HG03565 (cell line): ENCODE results near the gene SLC24A3.

Experiments
- ATAC-seq: cut with Tn5 transposase; IDR thresholded peaks from one replicate; pipeline ENCODE4 v1.9.1; 2021; ENCODE audit warnings: mild to moderate bottlenecking, moderate library complexity; ENCODE audit not compliant: unreplicated experiment

Gene SLC24A3

GRCh38 chr20:19451231-19451922 lies 238.9 kb downstream of the SLC24A3 start:
- no peak for ATAC-seq

DNA sequence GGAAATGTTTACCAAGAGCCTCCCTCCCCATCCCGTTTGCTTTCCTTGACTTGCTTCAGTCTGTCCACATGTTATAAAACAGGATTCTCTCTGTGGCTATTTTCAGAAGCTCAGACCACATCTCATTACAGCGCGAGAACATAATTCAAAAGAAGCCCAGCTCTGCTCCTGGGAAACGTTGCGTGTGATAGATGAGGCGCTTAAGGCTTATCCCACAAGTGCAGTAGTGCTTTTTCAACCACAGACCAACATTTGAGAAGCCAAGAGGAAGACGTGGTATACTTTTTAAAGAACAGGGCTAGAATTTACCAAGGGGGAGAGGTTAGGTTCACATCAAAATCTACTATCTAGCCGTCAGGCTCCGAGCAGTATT lies 239.5 kb downstream of the SLC24A3 start:
- no peak for ATAC-seq

DNA sequence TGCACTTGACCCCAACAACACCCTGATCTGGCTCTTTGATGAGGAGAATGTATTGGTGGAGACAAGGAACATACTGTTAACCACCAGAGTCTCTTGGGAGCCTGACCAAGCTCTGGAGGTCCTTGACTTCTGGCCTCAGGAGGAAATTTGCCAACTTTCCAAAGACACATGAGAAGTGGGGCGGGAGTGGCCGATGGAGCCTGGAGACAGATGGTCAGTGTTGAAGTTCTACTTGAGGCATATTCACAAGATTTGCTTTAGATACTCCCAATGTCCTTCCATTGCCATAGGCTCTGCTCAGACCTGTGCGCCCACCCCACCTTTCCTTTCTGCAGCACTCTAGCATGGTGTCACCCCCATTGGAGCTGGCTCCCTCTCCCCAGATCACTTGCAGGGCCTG lies 241.0 kb downstream of the SLC24A3 start:
- no peak for ATAC-seq

- ATAC-seq: no peak
Observed at GRCh38 chr20:19453862-19454261, 241.4 kb downstream of the SLC24A3 start.

GRCh38 chr20:19456595-19457395 lies 244.4 kb downstream of the SLC24A3 start:
- ATAC-seq: no peak

DNA sequence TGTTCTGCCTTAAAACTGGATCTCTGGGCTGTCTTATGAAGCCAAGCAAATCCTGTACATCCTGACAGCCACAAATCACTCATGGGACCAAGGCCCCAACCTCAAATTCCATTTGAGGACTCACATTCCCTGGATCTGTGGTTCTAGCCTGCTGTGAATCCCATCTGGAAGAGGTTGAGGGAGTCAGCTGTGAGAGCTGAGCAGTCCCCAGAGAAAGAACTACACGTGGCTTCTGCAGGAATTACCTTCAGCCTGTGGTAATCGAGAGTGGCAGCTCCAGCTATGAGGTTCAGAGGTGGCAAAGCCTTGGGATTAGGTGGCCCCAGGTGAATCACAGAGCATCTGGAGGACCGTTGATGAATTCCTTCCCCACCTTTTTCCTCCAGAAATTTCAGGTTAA lies 245.2 kb downstream of the SLC24A3 start:
- no peak for ATAC-seq

DNA sequence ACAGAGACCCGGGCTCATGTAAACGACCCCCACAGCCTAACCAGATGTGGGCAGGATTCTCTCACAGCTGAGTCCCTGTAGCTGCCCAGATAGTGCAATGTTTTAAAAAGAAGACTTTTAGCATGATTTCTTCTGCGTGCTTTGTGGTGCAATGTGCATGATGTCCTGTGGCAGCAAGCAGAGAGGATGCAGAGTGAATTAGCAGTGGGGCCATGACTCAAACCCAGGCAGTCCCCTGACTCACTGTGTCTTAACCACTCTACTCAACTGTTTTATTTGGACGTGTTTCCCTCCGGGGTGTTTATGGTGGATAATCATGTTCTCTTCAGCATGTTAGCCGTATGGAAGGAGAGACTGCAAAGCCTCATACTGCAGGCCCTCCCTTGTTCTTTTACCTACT lies 247.9 kb downstream of the SLC24A3 start:
- no peak for ATAC-seq

- no peak for ATAC-seq
Observed at GRCh38 chr20:19462491-19462890, 250.0 kb downstream of the SLC24A3 start.

GRCh38 chr20:19463597-19463996 lies 251.2 kb downstream of the SLC24A3 start:
- no peak for ATAC-seq

- no peak for ATAC-seq
Observed at GRCh38 chr20:19465536-19465935, 253.1 kb downstream of the SLC24A3 start.

- no peak for ATAC-seq
Observed at GRCh38 chr20:19466206-19466928, 253.9 kb downstream of the SLC24A3 start.

- no peak for ATAC-seq
Observed at GRCh38 chr20:19473216-19473921, 260.9 kb downstream of the SLC24A3 start.

DNA sequence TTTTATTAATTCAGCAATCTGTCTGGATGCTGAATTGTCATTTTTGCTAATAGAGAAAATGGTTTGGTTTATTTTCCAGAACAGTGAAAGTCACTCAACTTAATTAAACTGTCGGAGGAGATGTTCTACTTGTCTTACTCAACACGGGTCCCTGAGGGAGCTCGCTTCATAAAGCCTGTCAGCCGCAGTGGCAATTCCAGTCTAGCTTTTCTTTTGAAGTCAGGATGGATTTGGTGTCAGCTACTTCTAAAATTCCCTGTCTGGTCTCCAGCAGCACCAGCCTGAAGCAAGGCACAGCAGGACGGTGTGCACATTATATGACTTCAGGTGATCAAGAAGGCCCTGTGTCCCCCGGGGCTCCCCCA lies 261.5 kb downstream of the SLC24A3 start:
- ATAC-seq: no peak

DNA sequence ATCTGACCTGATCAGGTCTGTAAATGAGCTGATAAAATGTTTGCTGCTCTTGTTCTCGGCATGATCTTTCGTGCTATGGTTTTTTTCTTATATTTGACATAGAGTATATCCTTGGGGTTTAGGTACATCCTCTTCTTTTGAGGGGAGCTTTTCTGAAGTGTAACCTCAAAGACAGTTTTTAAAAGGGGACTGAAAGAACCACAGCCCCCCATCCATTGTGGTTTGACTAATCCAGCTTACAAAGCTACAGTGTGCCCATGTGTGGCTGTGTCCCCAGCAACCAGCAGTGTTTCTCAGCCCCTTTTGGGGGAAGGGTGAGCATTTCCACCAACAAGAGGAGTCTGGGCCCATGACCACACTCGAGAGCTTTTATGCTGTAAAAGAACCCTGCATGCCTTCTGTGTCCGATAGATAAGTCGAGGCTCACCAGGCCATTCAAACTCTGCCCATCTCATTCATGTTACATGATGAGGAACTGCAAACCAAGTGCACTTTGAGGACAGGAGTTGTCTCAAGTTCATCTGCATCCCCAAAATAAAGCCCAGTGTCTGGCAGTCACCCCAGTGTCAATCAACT lies 266.0 kb downstream of the SLC24A3 start:
- no peak for ATAC-seq

DNA sequence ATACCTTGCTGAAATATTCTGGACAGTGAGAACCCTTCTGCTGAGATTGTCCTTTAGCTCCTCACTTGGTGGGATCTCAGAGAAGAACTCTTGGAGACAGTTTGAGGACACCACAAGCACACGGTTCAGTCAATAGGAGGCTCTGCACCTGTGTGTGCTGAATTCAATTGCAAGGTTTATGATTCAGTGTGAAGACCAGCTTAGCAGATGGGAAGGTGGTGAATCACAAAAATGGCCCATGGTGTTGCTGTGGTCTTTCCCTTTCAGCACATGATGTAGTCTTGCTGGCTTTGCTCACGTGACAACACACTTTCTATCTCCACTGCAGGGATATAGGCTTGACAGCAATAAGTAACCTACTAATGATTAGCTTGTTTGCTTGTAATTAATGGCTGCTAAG lies 270.3 kb downstream of the SLC24A3 start:
- no peak for ATAC-seq

DNA sequence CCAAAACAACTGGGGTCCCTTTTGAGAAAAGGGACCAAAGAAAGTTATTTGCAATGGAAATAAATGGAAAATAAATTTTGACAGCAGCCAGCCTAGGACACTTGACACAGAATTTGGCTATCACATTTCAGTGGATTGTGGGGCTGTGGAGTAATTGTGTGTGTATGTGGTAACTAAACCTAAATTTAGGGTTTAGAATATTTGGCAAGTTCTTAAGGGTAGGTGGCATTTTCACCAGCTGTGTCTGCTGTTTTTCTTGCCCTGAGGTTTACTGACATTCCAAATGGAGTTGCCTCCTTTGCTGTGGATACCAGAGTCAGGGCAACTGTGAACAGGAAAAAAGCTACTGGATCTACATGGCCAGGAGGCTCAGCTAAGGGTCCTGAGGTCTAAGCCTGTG lies 270.9 kb downstream of the SLC24A3 start:
- no peak for ATAC-seq

DNA sequence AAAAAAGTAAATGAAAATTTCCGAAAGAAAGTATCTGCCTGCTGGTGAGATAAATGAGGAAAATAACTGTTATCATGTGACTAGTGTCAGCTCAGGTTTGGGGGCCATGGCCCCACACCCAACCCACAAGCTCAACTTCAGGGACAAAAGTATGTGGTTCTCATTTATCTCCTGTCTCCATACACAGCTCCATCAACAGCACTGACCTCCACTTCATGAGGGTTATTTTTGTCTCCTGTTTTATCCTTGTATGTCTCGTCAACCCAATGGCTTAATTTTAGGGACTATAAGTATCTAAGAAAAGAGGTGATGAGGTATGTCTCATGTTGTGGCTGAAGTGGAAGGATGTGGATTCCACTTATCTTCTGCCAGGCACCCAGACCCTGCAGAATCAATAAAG lies 274.0 kb downstream of the SLC24A3 start:
- no peak for ATAC-seq

GRCh38 chr20:19487420-19487819 lies 275.0 kb downstream of the SLC24A3 start:
- ATAC-seq: no peak

- no peak for ATAC-seq
Observed at GRCh38 chr20:19491241-19491640, 278.8 kb downstream of the SLC24A3 start.

DNA sequence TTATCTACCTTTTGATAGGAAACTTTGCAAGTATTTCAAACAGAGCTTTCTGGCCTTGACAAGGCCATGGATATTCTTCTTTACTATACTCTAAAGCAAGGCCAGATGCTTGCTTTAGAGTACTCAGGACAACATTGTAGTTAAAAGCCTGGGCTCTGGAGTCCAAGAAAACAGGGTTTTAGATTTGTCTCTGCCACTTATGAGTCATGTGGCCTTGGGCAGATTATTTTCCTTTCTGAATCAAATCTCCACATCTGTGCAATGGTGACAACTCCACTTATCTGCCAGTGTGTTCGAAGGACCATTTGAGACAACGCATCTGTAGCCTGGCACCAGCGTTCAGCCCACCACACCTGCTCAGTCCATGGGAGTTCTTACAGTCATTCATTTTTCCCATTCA lies 279.7 kb downstream of the SLC24A3 start:
- no peak for ATAC-seq
